Measurements from ENCODE around the gene TMED1. TPM values are rescaled to one million over a fixed set of nuclear protein-coding genes. Genes with fewer than 3 reads are reported as not detected.

Gene TMED1
- total and polyA plus RNA-seq, 2 of the 13 experiments (the other 11 are each of a cell fraction or from before 2014, with no cell fraction given), result 48.3 to 51.8 TPM

DNA sequence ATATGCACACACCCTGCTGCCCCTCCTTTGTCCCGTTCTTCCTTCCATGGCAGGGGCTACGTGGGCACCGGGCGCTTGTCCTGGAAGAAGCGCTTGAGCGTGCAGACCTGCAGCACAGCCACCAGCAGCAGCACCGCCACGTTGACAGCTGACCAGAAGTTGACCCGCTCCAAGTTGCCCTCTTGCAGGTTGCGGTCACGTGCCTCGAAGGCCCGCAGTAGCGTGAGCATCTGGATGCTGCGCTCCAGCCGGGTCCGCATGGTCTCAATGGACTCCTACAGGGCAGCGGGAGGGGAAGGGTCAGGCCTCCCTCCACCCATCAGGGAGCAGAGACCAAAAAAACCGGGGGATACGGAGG is 3.1 kb downstream of the TMED1 start:
- peaks cover 16% of the 10 kb centered on the region for H3K4me1 ChIP-seq (ENCODE audit: insufficient read depth, low read length)
- no peaks in the 10 kb centered on the region for H3K9me3 ChIP-seq (ENCODE audit: low read length)
- H3K36me3 ChIP-seq (replicated peaks in 1 of 2; ENCODE audit: control insufficient read depth in 1 of 2, insufficient read depth in 2 of 2, low read length in 2 of 2), result peaks cover 10 to 15% of the 10 kb centered on the region in 2 experiments; a peak in 4 of 5 replicates
- ChIA-PET CTCF (ENCODE audit: low intra/inter-chr PET ratio, low total read pairs) (no interaction called here), POLR2A (no interaction called here)
- in situ Hi-C loops (cut with HindIII; ENCODE audit: extremely low pct_ligation_motif_present, low pct_unique_long_range_greater_than_20kb) (no loop called here), intact Hi-C loops (cut with micrococcal nuclease; ENCODE audit: unreplicated experiment) (loop anchor here (10.0 kb wide), 1 partner anchor 118 kb away; the partner anchor contains the start of gene DNM2)
- H3K27ac ChIP-seq (ENCODE audit: extremely low read length, insufficient read depth, low read length), result no peak overlapping the region
- TF ChIP-seq, protein P1, sequence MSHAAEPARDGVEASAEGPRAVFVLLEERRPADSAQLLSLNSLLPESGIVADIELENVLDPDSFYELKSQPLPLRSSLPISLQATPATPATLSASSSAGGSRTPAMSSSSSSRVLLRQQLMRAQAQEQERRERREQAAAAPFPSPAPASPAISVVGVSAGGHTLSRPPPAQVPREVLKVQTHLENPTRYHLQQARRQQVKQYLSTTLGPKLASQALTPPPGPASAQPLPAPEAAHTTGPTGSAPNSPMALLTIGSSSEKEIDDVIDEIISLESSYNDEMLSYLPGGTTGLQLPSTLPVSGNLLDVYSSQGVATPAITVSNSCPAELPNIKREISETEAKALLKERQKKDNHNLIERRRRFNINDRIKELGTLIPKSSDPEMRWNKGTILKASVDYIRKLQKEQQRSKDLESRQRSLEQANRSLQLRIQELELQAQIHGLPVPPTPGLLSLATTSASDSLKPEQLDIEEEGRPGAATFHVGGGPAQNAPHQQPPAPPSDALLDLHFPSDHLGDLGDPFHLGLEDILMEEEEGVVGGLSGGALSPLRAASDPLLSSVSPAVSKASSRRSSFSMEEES (CRISPR knock-in tag; IDR thresholded peaks at IDR 0.05), result no peak
- TF ChIP-seq ZUFSP (CRISPR knock-in tag; IDR thresholded peaks at IDR 0.05; ENCODE audit: borderline replicate concordance) (no peak), ZNF800 (CRISPR knock-in tag; IDR thresholded peaks at IDR 0.05) (no peak), AGO2 (optimal IDR thresholded peaks at IDR 0.05; ENCODE audit: low read depth, low read length) (peak; percentile 87)
- H3K4me2 ChIP-seq (ENCODE audit: low read depth, low read length), result no peak overlapping the region
- no peaks in the 10 kb centered on the region for H3K79me2 ChIP-seq (ENCODE audit: insufficient read depth, low read length)
- FAIRE-seq, result no peak
- H2AFZ ChIP-seq (ENCODE audit: low read length), result no peak overlapping the region
- DNase-seq (ENCODE audit: low spot score), result no peak
- 93% methylated on average over 14 of the region's 20 CpGs for WGBS (ENCODE audit: low lambda C conversion rate)
- ATAC-seq, result no peak
- no peak overlapping the region for H3K9ac ChIP-seq (ENCODE audit: insufficient read depth, low read depth, low read length)
- BruUV-seq (replicated peaks), result TSS peak; percentile 34
- H3K4me3 ChIP-seq (replicated peaks in 1 of 3; ENCODE audit: insufficient read depth in 1 of 3, low read depth in 2 of 3, low read length in 3 of 3), result no peak overlapping the region
- H3K27me3 ChIP-seq (ENCODE audit: control insufficient read depth in 1 of 2, insufficient read depth in 2 of 2, low read length in 2 of 2), result no peaks in the 10 kb centered on the region
- H4K20me1 ChIP-seq (ENCODE audit: insufficient read depth, low read length), result no peaks in the 10 kb centered on the region
